ENCODE measurements around the gene DPH3. TPM values are rescaled to one million over a fixed set of nuclear protein-coding genes. Genes with fewer than 3 reads are reported as not detected.

The DPH3 gene
- total RNA-seq, 1 donor from 2014 or later: 61.5 TPM

DNA sequence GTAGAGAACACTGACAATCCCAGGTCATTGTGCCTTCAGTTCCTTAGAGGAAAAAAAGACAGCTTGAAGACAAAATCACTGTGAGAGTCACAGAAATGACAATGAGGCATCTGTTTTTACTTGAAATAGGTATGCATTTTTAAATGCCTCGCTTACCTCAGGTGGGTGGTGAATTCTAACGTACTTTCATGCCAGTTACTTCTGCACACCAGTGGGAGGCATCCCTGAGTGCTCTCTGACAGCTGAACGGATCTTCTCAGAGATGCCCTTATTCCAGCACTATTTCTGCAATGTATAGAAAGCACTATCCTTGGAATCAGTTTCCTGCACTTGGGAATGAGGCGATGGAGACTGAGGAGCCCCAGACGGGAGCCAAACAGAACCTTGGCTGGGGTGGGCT is 16.2 kb downstream of the DPH3 start:
- DNase-seq (ENCODE audit: low read depth): no peak
- Histone ChIP-seq H3K4me2 (ENCODE audit: low read length) (no peak overlapping the region), H3K9me3 (ENCODE audit: insufficient read depth, low read depth, low read length) (no peaks in the 10 kb centered on the region), H2AFZ (ENCODE audit: low read depth, low read length) (no peak overlapping the region), H3K27me3 (ENCODE audit: insufficient read depth, low read length) (peaks cover 2% of the 10 kb centered on the region), H3K27ac (ENCODE audit: low read depth, low read length) (no peak overlapping the region), H3K36me3 (ENCODE audit: insufficient read depth, low read length) (no peaks in the 10 kb centered on the region), H3K79me2 (ENCODE audit: insufficient read depth, low read length) (no peaks in the 10 kb centered on the region), H3K9ac (ENCODE audit: low read length) (no peak overlapping the region), H4K20me1 (ENCODE audit: insufficient read depth, low read length) (no peaks in the 10 kb centered on the region), H3K4me3 (ENCODE audit: insufficient read depth, low read depth, low read length) (no peak overlapping the region), H3K4me1 (ENCODE audit: insufficient read depth, low read length) (peaks cover 8% of the 10 kb centered on the region)
- Mint-ChIP-seq H3K27me3 (ENCODE audit: low read depth, unreplicated experiment) (peaks cover under 1% of the 10 kb centered on the region), H3K4me3 (ENCODE audit: unreplicated experiment) (no peak overlapping the region), H3K4me1 (ENCODE audit: low read depth, unreplicated experiment) (peaks cover 14% of the 10 kb centered on the region), H3K27ac (ENCODE audit: unreplicated experiment) (no peak overlapping the region), H3K9me3 (ENCODE audit: unreplicated experiment) (no peaks in the 10 kb centered on the region), H3K36me3 (ENCODE audit: low read depth, unreplicated experiment) (no peaks in the 10 kb centered on the region)
- no peak for FAIRE-seq
- TF ChIP-seq EZH2 (IDR thresholded peaks at IDR 0.05; ENCODE audit: insufficient read depth, low read length): no peak
- TF ChIP-seq, protein P1, sequence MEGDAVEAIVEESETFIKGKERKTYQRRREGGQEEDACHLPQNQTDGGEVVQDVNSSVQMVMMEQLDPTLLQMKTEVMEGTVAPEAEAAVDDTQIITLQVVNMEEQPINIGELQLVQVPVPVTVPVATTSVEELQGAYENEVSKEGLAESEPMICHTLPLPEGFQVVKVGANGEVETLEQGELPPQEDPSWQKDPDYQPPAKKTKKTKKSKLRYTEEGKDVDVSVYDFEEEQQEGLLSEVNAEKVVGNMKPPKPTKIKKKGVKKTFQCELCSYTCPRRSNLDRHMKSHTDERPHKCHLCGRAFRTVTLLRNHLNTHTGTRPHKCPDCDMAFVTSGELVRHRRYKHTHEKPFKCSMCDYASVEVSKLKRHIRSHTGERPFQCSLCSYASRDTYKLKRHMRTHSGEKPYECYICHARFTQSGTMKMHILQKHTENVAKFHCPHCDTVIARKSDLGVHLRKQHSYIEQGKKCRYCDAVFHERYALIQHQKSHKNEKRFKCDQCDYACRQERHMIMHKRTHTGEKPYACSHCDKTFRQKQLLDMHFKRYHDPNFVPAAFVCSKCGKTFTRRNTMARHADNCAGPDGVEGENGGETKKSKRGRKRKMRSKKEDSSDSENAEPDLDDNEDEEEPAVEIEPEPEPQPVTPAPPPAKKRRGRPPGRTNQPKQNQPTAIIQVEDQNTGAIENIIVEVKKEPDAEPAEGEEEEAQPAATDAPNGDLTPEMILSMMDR (IDR thresholded peaks at IDR 0.05; ENCODE audit: insufficient read depth, low read depth, low read length): no peak

DNA sequence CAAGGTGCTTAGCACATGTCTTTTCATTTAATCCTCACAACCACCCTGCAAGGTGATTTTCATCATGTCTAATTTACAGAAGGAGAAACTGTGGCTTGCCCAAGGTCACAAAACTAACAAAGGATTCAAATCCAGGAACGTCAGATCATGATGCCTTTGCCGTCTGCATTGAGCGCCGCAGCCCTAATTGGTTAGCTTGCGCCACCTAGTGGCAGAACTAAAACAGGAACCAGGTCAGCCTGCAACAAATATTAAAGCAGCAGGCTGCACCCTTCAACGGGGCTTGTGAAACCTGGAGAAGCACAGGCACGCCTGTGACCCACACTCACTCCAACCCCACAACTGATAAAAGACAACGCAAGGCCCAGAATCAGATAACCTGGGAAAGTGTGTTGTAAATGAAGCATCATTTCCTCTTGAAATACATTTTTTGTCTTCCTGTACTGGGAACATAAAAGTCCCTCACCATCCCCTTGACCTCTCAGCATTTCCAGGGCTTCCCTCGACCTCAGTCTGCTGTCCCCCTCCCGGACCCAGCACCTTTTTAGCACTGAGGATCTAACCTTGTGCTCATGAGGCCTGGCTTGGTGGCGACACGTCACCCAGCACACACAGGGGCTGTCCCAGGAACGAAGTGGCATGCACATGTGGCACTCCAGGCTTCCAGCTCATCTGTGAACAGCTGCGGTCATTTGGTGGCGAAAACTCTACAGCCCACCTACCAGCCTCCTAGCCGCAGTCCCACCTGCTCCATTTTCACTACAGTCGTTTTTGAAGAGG is 17.3 kb downstream of the DPH3 start:
- H3K27ac Mint-ChIP-seq (ENCODE audit: unreplicated experiment): no peak overlapping the region
- no peak for TF ChIP-seq EZH2 (IDR thresholded peaks at IDR 0.05; ENCODE audit: insufficient read depth, low read length)
- TF ChIP-seq, protein P1 (IDR thresholded peaks at IDR 0.05; ENCODE audit: insufficient read depth, low read depth, low read length): peak; percentile 91
- Histone ChIP-seq H3K36me3 (ENCODE audit: insufficient read depth, low read length) (no peaks in the 10 kb centered on the region), H4K20me1 (ENCODE audit: insufficient read depth, low read length) (no peaks in the 10 kb centered on the region), H3K27me3 (ENCODE audit: insufficient read depth, low read length) (peaks cover 2% of the 10 kb centered on the region), H3K79me2 (ENCODE audit: insufficient read depth, low read length) (no peaks in the 10 kb centered on the region), H3K27ac (ENCODE audit: low read depth, low read length) (no peak overlapping the region), H2AFZ (ENCODE audit: low read depth, low read length) (peak overlapping the region; percentile 25), H3K9me3 (ENCODE audit: insufficient read depth, low read depth, low read length) (no peaks in the 10 kb centered on the region), H3K4me2 (ENCODE audit: low read length) (no peak overlapping the region), H3K4me1 (ENCODE audit: insufficient read depth, low read length) (peaks cover 8% of the 10 kb centered on the region), H3K9ac (ENCODE audit: low read length) (peak overlapping the region; percentile 6), H3K4me3 (ENCODE audit: insufficient read depth, low read depth, low read length) (no peak overlapping the region)
- H3K4me1 Mint-ChIP-seq (ENCODE audit: low read depth, unreplicated experiment): peaks cover 17% of the 10 kb centered on the region
- H3K4me3 Mint-ChIP-seq (ENCODE audit: unreplicated experiment): no peak overlapping the region
- H3K27me3 Mint-ChIP-seq (ENCODE audit: low read depth, unreplicated experiment): peaks cover 2% of the 10 kb centered on the region
- DNase-seq (ENCODE audit: low read depth) (peak; percentile 53), FAIRE-seq (no peak)
- no peaks in the 10 kb centered on the region for H3K9me3 Mint-ChIP-seq (ENCODE audit: unreplicated experiment)
- H3K36me3 Mint-ChIP-seq (ENCODE audit: low read depth, unreplicated experiment): no peaks in the 10 kb centered on the region

DNA sequence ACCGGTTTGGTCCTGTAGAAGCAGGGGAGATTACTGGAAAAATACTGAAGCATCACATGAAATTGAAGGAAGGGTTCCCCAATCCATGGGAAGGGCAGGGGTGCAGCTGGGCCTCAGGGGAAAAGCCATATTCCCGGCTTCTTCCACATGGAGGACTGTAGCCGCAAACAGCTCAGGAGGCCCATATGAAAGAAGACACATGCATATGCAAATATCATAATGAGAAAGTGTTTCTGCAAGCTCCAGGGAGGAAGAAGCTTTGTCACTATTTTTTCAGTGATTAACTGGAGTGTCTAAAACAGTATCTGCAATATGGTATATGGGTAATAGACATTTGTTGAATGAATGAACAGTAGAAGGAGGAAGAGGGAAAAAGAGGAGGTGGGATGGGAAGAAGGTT is 19.1 kb downstream of the DPH3 start:
- peaks cover 2% of the 10 kb centered on the region for H3K27me3 ChIP-seq (ENCODE audit: insufficient read depth, low read length)
- H2AFZ ChIP-seq (ENCODE audit: low read depth, low read length): no peak overlapping the region
- DNase-seq (ENCODE audit: low read depth) (no peak), FAIRE-seq (no peak)
- no peaks in the 10 kb centered on the region for H3K79me2 ChIP-seq (ENCODE audit: insufficient read depth, low read length)
- TF ChIP-seq, protein P1 (IDR thresholded peaks at IDR 0.05; ENCODE audit: insufficient read depth, low read depth, low read length): no peak
- no peak for TF ChIP-seq EZH2 (IDR thresholded peaks at IDR 0.05; ENCODE audit: insufficient read depth, low read length)
- Mint-ChIP-seq H3K36me3 (ENCODE audit: low read depth, unreplicated experiment) (no peaks in the 10 kb centered on the region), H3K4me1 (ENCODE audit: low read depth, unreplicated experiment) (peaks cover 17% of the 10 kb centered on the region), H3K4me3 (ENCODE audit: unreplicated experiment) (no peak overlapping the region), H3K27me3 (ENCODE audit: low read depth, unreplicated experiment) (peaks cover 4% of the 10 kb centered on the region), H3K9me3 (ENCODE audit: unreplicated experiment) (no peaks in the 10 kb centered on the region), H3K27ac (ENCODE audit: unreplicated experiment) (no peak overlapping the region)
- H3K36me3 ChIP-seq (ENCODE audit: insufficient read depth, low read length): no peaks in the 10 kb centered on the region
- no peak overlapping the region for H3K27ac ChIP-seq (ENCODE audit: low read depth, low read length)
- H3K4me3 ChIP-seq (ENCODE audit: insufficient read depth, low read depth, low read length): no peak overlapping the region
- no peaks in the 10 kb centered on the region for H3K9me3 ChIP-seq (ENCODE audit: insufficient read depth, low read depth, low read length)
- no peak overlapping the region for H3K4me2 ChIP-seq (ENCODE audit: low read length)
- peaks cover 9% of the 10 kb centered on the region for H3K4me1 ChIP-seq (ENCODE audit: insufficient read depth, low read length)
- no peaks in the 10 kb centered on the region for H4K20me1 ChIP-seq (ENCODE audit: insufficient read depth, low read length)
- no peak overlapping the region for H3K9ac ChIP-seq (ENCODE audit: low read length)
